Measurements from ENCODE around the gene WDR73.

WDR73 gene

GRCh38 chr15:84600687-84601554, 53.2 kb downstream of the WDR73 start, which contains the start of gene ZSCAN2:
Gene ZSCAN2, plus strand, starts transcription at chr15:84601009. Its CDS starts 2,919 bp downstream, at chr15:84603928.
- TF ChIP-seq CTCF (conservative IDR thresholded peaks at IDR 0.05; ENCODE audit: low read depth) = no peak

GRCh38 chr15:84600331-84600686, 53.8 kb downstream of the WDR73 start:
- CTCF ChIA-PET = interaction anchor here (1.4 kb wide), 1 partner anchor 53 kb away, joined by 3 read pairs; the partner anchor contains the start of gene WDR73
- POLR2A ChIA-PET (ENCODE audit: low non-redundant PET) = interaction anchor here (1.4 kb wide), 1 partner anchor 31 kb away, joined by 15 read pairs; no protein-coding TSS in a partner anchor
- TF ChIP-seq CTCF (conservative IDR thresholded peaks at IDR 0.05; ENCODE audit: low read depth) = no peak
- H3K27ac ChIP-seq = peak overlapping the region; percentile 67
- peak; percentile 91 for DNase-seq (ENCODE audit: low spot score)

More at GRCh38 chr15:84600687-84601554, 53.2 kb downstream of the WDR73 start, which contains the start of gene ZSCAN2:
- DNase-seq (ENCODE audit: low spot score) = peak; percentile 97
- POLR2A ChIA-PET (ENCODE audit: low non-redundant PET) = interaction anchor here (1.4 kb wide), 1 partner anchor 30 kb away, joined by 15 read pairs; no protein-coding TSS in a partner anchor
- CTCF ChIA-PET = interaction anchor here (0.5 to 1.4 kb wide), 4 partner anchors 30 to 464 kb away, joined by 3 to 4 read pairs (median 3); partner anchors contain the start of gene WDR73
- H3K27ac ChIP-seq = peak within 1 kb of the TSS; percentile 67

GRCh38 chr15:84599906-84600305, 54.2 kb downstream of the WDR73 start:
- POLR2A ChIA-PET (ENCODE audit: low non-redundant PET) = no interaction called here
- no peak for DNase-seq (ENCODE audit: low spot score)
- CTCF ChIA-PET = interaction anchor here (0.6 to 1.5 kb wide), 2 partner anchors 328 to 445 kb away, joined by 3 to 8 read pairs; no protein-coding TSS in a partner anchor
- no peak for TF ChIP-seq CTCF (conservative IDR thresholded peaks at IDR 0.05; ENCODE audit: low read depth)
- H3K27ac ChIP-seq = peak overlapping the region; percentile 67; the same call in 1 of the 2 replicates

GRCh38 chr15:84598993-84599392, 55.1 kb downstream of the WDR73 start:
- CTCF ChIA-PET = interaction anchor here (0.5 to 1.5 kb wide), 8 partner anchors 15 to 690 kb away, joined by 3 to 8 read pairs (median 5); no protein-coding TSS in a partner anchor
- peak; percentile 74 for DNase-seq (ENCODE audit: low spot score)
- peak; percentile 75 for TF ChIP-seq CTCF (conservative IDR thresholded peaks at IDR 0.05; ENCODE audit: low read depth)
- H3K27ac ChIP-seq = no peak overlapping the region
- POLR2A ChIA-PET (ENCODE audit: low non-redundant PET) = no interaction called here

- no peak overlapping the region for H3K27ac ChIP-seq
- TF ChIP-seq CTCF (conservative IDR thresholded peaks at IDR 0.05; ENCODE audit: low read depth) = no peak
- no peak for DNase-seq (ENCODE audit: low spot score)
- ChIA-PET POLR2A (ENCODE audit: low non-redundant PET) (no interaction called here), CTCF (interaction anchor here (0.6 to 1.5 kb wide), 2 partner anchors 330 to 691 kb away, joined by 3 to 8 read pairs; no protein-coding TSS in a partner anchor)
Measured at GRCh38 chr15:84598250-84598649, 55.8 kb downstream of the WDR73 start.

GRCh38 chr15:84597296-84597695, 56.8 kb downstream of the WDR73 start:
- no peak for DNase-seq (ENCODE audit: low spot score)
- no peak for TF ChIP-seq CTCF (conservative IDR thresholded peaks at IDR 0.05; ENCODE audit: low read depth)
- H3K27ac ChIP-seq = no peak overlapping the region
- ChIA-PET CTCF (no interaction called here), POLR2A (ENCODE audit: low non-redundant PET) (no interaction called here)
